Osteoblast (primary cell): Measurements from ENCODE around the gene RAB31. TPM values are rescaled to one million over a fixed set of nuclear protein-coding genes. Genes with fewer than 3 reads are reported as not detected.
"Not testable (repeated sequence)": the region's sequence is repeated elsewhere in the genome, so short reads cannot be mapped to it uniquely, and the experiment has no call there.

Experiments used
- DNase-seq: peaks from one replicate; pipeline ENCODE4 v3.0.0; 2011; ENCODE audit warnings: low spot score, mixed read lengths; ENCODE audit not compliant: insufficient read length; ENCODE audit errors: missing footprints
- H2AFZ ChIP-seq: 2 replicates; pipeline ENCODE4 v1.6.0; 2011; ENCODE audit warnings: mild to moderate bottlenecking, low read length
- H3K27ac ChIP-seq: 2 replicates; pipeline ENCODE4 v1.5.1; 2011; ENCODE audit warnings: mild to moderate bottlenecking, low read depth, low read length, moderate library complexity
- H3K27me3 ChIP-seq: 2 replicates; pipeline ENCODE4 v1.6.0; 2012; ENCODE audit warnings: mild to moderate bottlenecking, control low read depth, inconsistent platforms, low read length, moderate library complexity; ENCODE audit not compliant: insufficient read depth
- H3K36me3 ChIP-seq: 2 replicates; pipeline ENCODE4 v1.5.1; 2011; ENCODE audit warnings: mild to moderate bottlenecking, low read length, control low read depth, moderate library complexity; ENCODE audit not compliant: insufficient read depth
- H3K4me1 ChIP-seq: 2 replicates; pipeline ENCODE4 v1.5.1; 2011; ENCODE audit warnings: mild to moderate bottlenecking, low read length, control low read depth, moderate library complexity; ENCODE audit not compliant: insufficient read depth
- H3K4me2 ChIP-seq: 2 replicates; pipeline ENCODE4 v1.6.0; 2011; ENCODE audit warnings: mild to moderate bottlenecking, low read length; ENCODE audit not compliant: insufficient read depth
- H3K4me3 ChIP-seq: fragments of 200-600 bp; sonication (generic); 3 replicates; pipeline ENCODE4 v1.5.1; 2012; ENCODE audit warnings: mild to moderate bottlenecking, low read length, inconsistent platforms; ENCODE audit not compliant: insufficient read depth
- H3K79me2 ChIP-seq: 2 replicates; pipeline ENCODE4 v1.6.0; 2012; ENCODE audit warnings: mild to moderate bottlenecking, low read length, control low read depth, inconsistent platforms; ENCODE audit not compliant: insufficient read depth
- H3K9me3 ChIP-seq: 2 replicates; pipeline ENCODE4 v1.5.1; 2011; ENCODE audit warnings: low read depth, low read length, control low read depth
- H4K20me1 ChIP-seq: 2 replicates; pipeline ENCODE4 v1.6.0; 2012; ENCODE audit warnings: mild to moderate bottlenecking, low read length, control low read depth; ENCODE audit not compliant: insufficient read depth
- CTCF ChIP-seq: IDR thresholded peaks from 2 replicates; pipeline ENCODE4 v1.5.1; 2011; ENCODE audit warnings: mild to moderate bottlenecking, low read depth, low read length, moderate library complexity; ENCODE audit errors: extremely low read depth
- total RNA-seq: library from RNA; depleted of rRNA; stranded (reverse); fragments of >200 nt; gene quantifications from 2 replicates; pipeline ENCODE4 v1.2.3, GENCODE V29; 2012

Gene RAB31
- total RNA-seq, 1 donor: 120 TPM

- Histone ChIP-seq H3K9me3 (no peaks in the 10 kb centered on the region), H3K27ac (peak overlapping the region; percentile 65), H3K79me2 (peaks cover 73% of the 10 kb centered on the region), H3K4me1 (peaks cover 3% of the 10 kb centered on the region), H3K4me2 (peak overlapping the region; percentile 5), H4K20me1 (no peaks in the 10 kb centered on the region), H3K36me3 (no peaks in the 10 kb centered on the region), H3K27me3 (no peaks in the 10 kb centered on the region), H2AFZ (no peak overlapping the region), H3K4me3 (no peak overlapping the region)
- no peak for TF ChIP-seq CTCF
- peak; percentile 83 for DNase-seq
Observed at GRCh38 chr18:9764011-9764481, 55.9 kb downstream of the RAB31 start.

GRCh38 chr18:9765501-9765900 is 57.4 kb downstream of the RAB31 start:
- H3K36me3 ChIP-seq: no peaks in the 10 kb centered on the region
- H4K20me1 ChIP-seq: no peaks in the 10 kb centered on the region
- H3K9me3 ChIP-seq: no peaks in the 10 kb centered on the region
- no peak for DNase-seq
- no peak for TF ChIP-seq CTCF
- no peak overlapping the region for H3K4me2 ChIP-seq
- H3K4me1 ChIP-seq: peaks cover 8% of the 10 kb centered on the region
- no peak overlapping the region for H2AFZ ChIP-seq
- H3K27ac ChIP-seq: peak overlapping the region; percentile 2
- no peaks in the 10 kb centered on the region for H3K27me3 ChIP-seq
- H3K4me3 ChIP-seq: no peak overlapping the region
- H3K79me2 ChIP-seq: peaks cover 65% of the 10 kb centered on the region

GRCh38 chr18:9766076-9766481 is 58.0 kb downstream of the RAB31 start:
- DNase-seq: no peak
- H2AFZ ChIP-seq: no peak overlapping the region
- H3K36me3 ChIP-seq: no peaks in the 10 kb centered on the region
- no peak for TF ChIP-seq CTCF
- H3K27me3 ChIP-seq: no peaks in the 10 kb centered on the region
- H3K27ac ChIP-seq: peak overlapping the region; percentile 27
- no peak overlapping the region for H3K4me3 ChIP-seq
- H4K20me1 ChIP-seq: no peaks in the 10 kb centered on the region
- H3K79me2 ChIP-seq: peaks cover 64% of the 10 kb centered on the region
- no peaks in the 10 kb centered on the region for H3K9me3 ChIP-seq
- no peak overlapping the region for H3K4me2 ChIP-seq
- H3K4me1 ChIP-seq: peaks cover 9% of the 10 kb centered on the region

GRCh38 chr18:9766740-9767139 is 58.6 kb downstream of the RAB31 start:
- Histone ChIP-seq H4K20me1 (peaks cover 2% of the 10 kb centered on the region), H3K27me3 (no peaks in the 10 kb centered on the region), H3K79me2 (peaks cover 65% of the 10 kb centered on the region), H3K4me3 (no peak overlapping the region), H3K4me2 (no peak overlapping the region), H3K4me1 (peaks cover 16% of the 10 kb centered on the region), H3K9me3 (no peaks in the 10 kb centered on the region), H3K27ac (no peak overlapping the region), H3K36me3 (no peaks in the 10 kb centered on the region), H2AFZ (no peak overlapping the region)
- no peak for DNase-seq
- no peak for TF ChIP-seq CTCF

- H3K4me3 ChIP-seq, H3K9me3 ChIP-seq, H2AFZ ChIP-seq, DNase-seq, H3K36me3 ChIP-seq, H3K27me3 ChIP-seq, H3K4me2 ChIP-seq, H3K27ac ChIP-seq: not testable (repeated sequence)
- Histone ChIP-seq H3K79me2 (peaks cover 68% of the 10 kb centered on the region), H4K20me1 (peaks cover 12% of the 10 kb centered on the region), H3K4me1 (peaks cover 17% of the 10 kb centered on the region)
Observed at GRCh38 chr18:9768071-9768691, 60.1 kb downstream of the RAB31 start.

- H3K4me3 ChIP-seq, H3K27me3 ChIP-seq, H3K27ac ChIP-seq, H3K9me3 ChIP-seq, H3K36me3 ChIP-seq, H3K4me2 ChIP-seq, DNase-seq, H2AFZ ChIP-seq: not testable (repeated sequence)
- H3K79me2 ChIP-seq: peaks cover 72% of the 10 kb centered on the region
- H4K20me1 ChIP-seq: peaks cover 15% of the 10 kb centered on the region
- H3K4me1 ChIP-seq: peaks cover 14% of the 10 kb centered on the region
Observed at GRCh38 chr18:9770111-9770510, 62.0 kb downstream of the RAB31 start.
